Mesendoderm (in vitro differentiated cells): ENCODE data around the gene HCFC2.
"Not testable (repeated sequence)": the region's sequence is repeated elsewhere in the genome, so short reads cannot be mapped to it uniquely, and the experiment has no call there.

Experiments
- DNase-seq: peaks from one replicate; pipeline ENCODE4 v3.0.0; 2013
- H2AK5ac ChIP-seq: 2 replicates; pipeline ENCODE4 v1.6.1; 2013; ENCODE audit warnings: low read length, inconsistent platforms
- H2BK120ac ChIP-seq: 2 replicates; pipeline ENCODE4 v1.6.1; 2013; ENCODE audit warnings: low read depth, mild to moderate bottlenecking, low read length, moderate library complexity, mixed read lengths
- H2BK15ac ChIP-seq: replicated peaks from 2 replicates; pipeline ENCODE4 v1.6.1; 2013; ENCODE audit warnings: low read depth, mild to moderate bottlenecking, moderate library complexity
- H2BK5ac ChIP-seq: 2 replicates; pipeline ENCODE4 v1.6.1; 2013; ENCODE audit warnings: low read length, inconsistent platforms
- H3K18ac ChIP-seq: 2 replicates; pipeline ENCODE4 v1.6.1; 2013; ENCODE audit warnings: mild to moderate bottlenecking, low read length, mixed read lengths
- H3K23ac ChIP-seq: one replicate; pipeline ENCODE4 v1.6.1; 2013; ENCODE audit warnings: low read length
- H3K27ac ChIP-seq: 2 replicates; pipeline ENCODE4 v1.5.1; 2013; ENCODE audit warnings: low read depth, mild to moderate bottlenecking, inconsistent platforms, low read length, moderate library complexity
- H3K27me3 ChIP-seq: 2 replicates; pipeline ENCODE4 v1.6.1; 2013; ENCODE audit warnings: low read length, control low read depth, mild to moderate bottlenecking, inconsistent platforms; ENCODE audit not compliant: insufficient read depth, poor library complexity
- H3K36me3 ChIP-seq: 2 replicates; pipeline ENCODE4 v1.6.1; 2013; ENCODE audit warnings: low read length, inconsistent platforms; ENCODE audit not compliant: control insufficient read depth, insufficient read depth
- H3K4ac ChIP-seq: one replicate; pipeline ENCODE4 v1.6.1; 2013; ENCODE audit warnings: low read depth, mild to moderate bottlenecking, low read length, moderate library complexity
- H3K4me1 ChIP-seq: 2 replicates; pipeline ENCODE4 v1.6.1; 2013; ENCODE audit warnings: low read depth, low read length, inconsistent platforms; ENCODE audit not compliant: control insufficient read depth
- H3K4me2 ChIP-seq: 2 replicates; pipeline ENCODE4 v1.6.1; 2013; ENCODE audit warnings: low read length
- H3K4me3 ChIP-seq: 2 replicates; pipeline ENCODE4 v1.5.1; 2013; ENCODE audit warnings: mild to moderate bottlenecking, low read length
- H3K56ac ChIP-seq: one replicate; pipeline ENCODE4 v1.6.1; 2013; ENCODE audit warnings: low read length
- H3K79me1 ChIP-seq: 2 replicates; pipeline ENCODE4 v1.6.1; 2013; ENCODE audit warnings: low read length, inconsistent platforms
- H3K79me2 ChIP-seq: 2 replicates; pipeline ENCODE4 v1.6.1; 2013; ENCODE audit warnings: mild to moderate bottlenecking, low read length; ENCODE audit not compliant: control insufficient read depth, insufficient read depth
- H3K9ac ChIP-seq: 2 replicates; pipeline ENCODE4 v1.6.1; 2013; ENCODE audit warnings: low read length, inconsistent platforms
- H4K5ac ChIP-seq: one replicate; pipeline ENCODE4 v1.6.1; 2013; ENCODE audit warnings: low read length
- H4K8ac ChIP-seq: one replicate; pipeline ENCODE4 v1.6.1; 2013; ENCODE audit warnings: low read depth, mild to moderate bottlenecking, control low read depth, low read length, moderate library complexity
- WGBS: extraction: QIAGEN DNeasy Blood & Tissue Kit; methylation state at CpG from one replicate; pipeline ENCODE4 v1.1.7; 2013; ENCODE audit warnings: low lambda C conversion rate, missing lambda C conversion rate; ENCODE audit not compliant: insufficient coverage; ENCODE audit errors: extremely low coverage; 5-methylcytosine and 5-hydroxymethylcytosine counted together

The HCFC2 gene

GRCh38 chr12:104026841-104027599 is 37.3 kb upstream of the HCFC2 start:
- H3K4me2 ChIP-seq, result no peak overlapping the region
- H3K18ac ChIP-seq, result no peak overlapping the region
- H3K79me2 ChIP-seq, result no peaks in the 10 kb centered on the region
- no peaks in the 10 kb centered on the region for H3K79me1 ChIP-seq
- H3K27me3 ChIP-seq, result no peaks in the 10 kb centered on the region
- H4K8ac ChIP-seq, result no peak overlapping the region
- H3K36me3 ChIP-seq, result no peaks in the 10 kb centered on the region
- no CpG with 5 or more reads among the region's 5 CpGs for WGBS
- H3K4me3 ChIP-seq, result no peak overlapping the region
- H3K23ac ChIP-seq, result no peak overlapping the region
- H3K4me1 ChIP-seq, result no peaks in the 10 kb centered on the region
- no peak overlapping the region for H2BK120ac ChIP-seq
- H3K56ac ChIP-seq, result no peak overlapping the region
- H2AK5ac ChIP-seq, result no peak overlapping the region
- no peak overlapping the region for H3K9ac ChIP-seq
- no peak overlapping the region for H2BK15ac ChIP-seq
- no peak overlapping the region for H3K27ac ChIP-seq
- no peak overlapping the region for H4K5ac ChIP-seq
- H2BK5ac ChIP-seq, result no peak overlapping the region
- H3K4ac ChIP-seq, result no peak overlapping the region
- no peak for DNase-seq

GRCh38 chr12:104030596-104030995 is 33.7 kb upstream of the HCFC2 start:
- WGBS, result no CpG with 5 or more reads among the region's 27 CpGs

GRCh38 chr12:104036143-104036542 is 28.2 kb upstream of the HCFC2 start:
- not testable (repeated sequence) for H3K4me3 ChIP-seq, H3K79me1 ChIP-seq, H3K4me2 ChIP-seq, H3K27ac ChIP-seq, H3K56ac ChIP-seq, H2BK5ac ChIP-seq, H3K36me3 ChIP-seq, H2BK120ac ChIP-seq, H2BK15ac ChIP-seq, H3K4ac ChIP-seq, H2AK5ac ChIP-seq, H3K9ac ChIP-seq, H4K5ac ChIP-seq, H3K27me3 ChIP-seq, H3K4me1 ChIP-seq, H3K79me2 ChIP-seq, H3K23ac ChIP-seq, DNase-seq, H4K8ac ChIP-seq, H3K18ac ChIP-seq
- no CpG with 5 or more reads among the region's 2 CpGs for WGBS

More at GRCh38 chr12:104030596-104030995, 33.7 kb upstream of the HCFC2 start:
- H3K4ac ChIP-seq, H3K27me3 ChIP-seq, H3K56ac ChIP-seq, H3K9ac ChIP-seq, H4K5ac ChIP-seq, H3K4me1 ChIP-seq, H3K4me3 ChIP-seq, DNase-seq, H3K18ac ChIP-seq, H3K27ac ChIP-seq, H2BK5ac ChIP-seq, H3K23ac ChIP-seq, H2BK120ac ChIP-seq, H3K36me3 ChIP-seq, H2AK5ac ChIP-seq, H3K79me1 ChIP-seq, H2BK15ac ChIP-seq, H3K79me2 ChIP-seq, H3K4me2 ChIP-seq, H4K8ac ChIP-seq: not testable (repeated sequence)

- H2AK5ac ChIP-seq, H4K5ac ChIP-seq, H3K4me1 ChIP-seq, H3K4me2 ChIP-seq, H3K4ac ChIP-seq, H3K36me3 ChIP-seq, H2BK15ac ChIP-seq, H2BK120ac ChIP-seq, DNase-seq, H3K23ac ChIP-seq, H3K9ac ChIP-seq, H3K18ac ChIP-seq, H3K79me2 ChIP-seq, H3K79me1 ChIP-seq, H2BK5ac ChIP-seq, H3K27me3 ChIP-seq, H3K56ac ChIP-seq, H3K4me3 ChIP-seq, H4K8ac ChIP-seq, H3K27ac ChIP-seq: not testable (repeated sequence)
- no CpG with 5 or more reads among the region's 1 CpG for WGBS
Observed at GRCh38 chr12:104039769-104040168, 24.6 kb upstream of the HCFC2 start.

GRCh38 chr12:104042580-104042979 is 21.8 kb upstream of the HCFC2 start:
- no peak overlapping the region for H3K4me3 ChIP-seq
- H2AK5ac ChIP-seq, result no peak overlapping the region
- no peak overlapping the region for H3K56ac ChIP-seq
- no peaks in the 10 kb centered on the region for H3K27me3 ChIP-seq
- no peak overlapping the region for H3K9ac ChIP-seq
- H4K5ac ChIP-seq, result no peak overlapping the region
- H3K27ac ChIP-seq, result no peak overlapping the region
- no peak overlapping the region for H3K4me2 ChIP-seq
- H3K79me2 ChIP-seq, result no peaks in the 10 kb centered on the region
- no peaks in the 10 kb centered on the region for H3K79me1 ChIP-seq
- no peak overlapping the region for H3K18ac ChIP-seq
- no peak overlapping the region for H2BK120ac ChIP-seq
- H3K4me1 ChIP-seq, result no peaks in the 10 kb centered on the region
- WGBS, result no CpG with 5 or more reads among the region's 1 CpG
- H2BK5ac ChIP-seq, result no peak overlapping the region
- no peak overlapping the region for H2BK15ac ChIP-seq
- H3K36me3 ChIP-seq, result no peaks in the 10 kb centered on the region
- no peak overlapping the region for H4K8ac ChIP-seq
- H3K4ac ChIP-seq, result no peak overlapping the region
- DNase-seq, result no peak
- H3K23ac ChIP-seq, result no peak overlapping the region

- Histone ChIP-seq H2AK5ac (no peak overlapping the region), H3K79me1 (no peaks in the 10 kb centered on the region), H2BK15ac (no peak overlapping the region), H4K8ac (no peak overlapping the region), H3K23ac (no peak overlapping the region), H2BK5ac (no peak overlapping the region), H3K79me2 (no peaks in the 10 kb centered on the region), H2BK120ac (no peak overlapping the region), H3K9ac (no peak overlapping the region), H3K4me1 (no peaks in the 10 kb centered on the region), H3K4me2 (no peak overlapping the region), H3K27ac (no peak overlapping the region), H3K4me3 (no peak overlapping the region), H3K56ac (no peak overlapping the region), H3K4ac (no peak overlapping the region), H3K27me3 (no peaks in the 10 kb centered on the region), H3K36me3 (no peaks in the 10 kb centered on the region), H4K5ac (no peak overlapping the region), H3K18ac (no peak overlapping the region)
- DNase-seq, result no peak
- WGBS, result no CpG with 5 or more reads among the region's 3 CpGs
Observed at GRCh38 chr12:104044158-104044557, 20.2 kb upstream of the HCFC2 start.
